ENCODE data around the gene ZNF526. TPM values are rescaled to one million over a fixed set of nuclear protein-coding genes. Genes with fewer than 3 reads are reported as not detected.

The ZNF526 gene
- total and polyA plus RNA-seq, 9 donors, result 2.4 to 17.9 (median 12.9) TPM

GRCh38 chr19:42230571-42230970 lies 10.5 kb downstream of the ZNF526 start:
- no peaks in the 10 kb centered on the region for H3K36me3 ChIP-seq
- H3K9me3 ChIP-seq, result no peaks in the 10 kb centered on the region
- intact Hi-C loops (cut with DNase I), result no loop called here
- WGBS, 3 donors, result 75 to 79% (median 75%) methylated on average over 4 of the region's 4 CpGs
- no peak overlapping the region for H3K27ac ChIP-seq
- no peak for DNase-seq
- no peaks in the 10 kb centered on the region for H3K4me1 ChIP-seq (ENCODE audit: insufficient read depth)
- H3K4me3 ChIP-seq, result no peak overlapping the region
- no peaks in the 10 kb centered on the region for H3K27me3 ChIP-seq
- TF ChIP-seq CTCF (IDR thresholded peaks at IDR 0.05) (no peak), POLR2A (IDR thresholded peaks at IDR 0.05) (no peak), EP300 (IDR thresholded peaks at IDR 0.05) (no peak)

- Histone ChIP-seq H3K9me3 (no peaks in the 10 kb centered on the region), H3K4me1 (ENCODE audit: insufficient read depth) (no peaks in the 10 kb centered on the region), H3K27ac (no peak overlapping the region), H3K36me3 (no peaks in the 10 kb centered on the region), H3K27me3 (no peaks in the 10 kb centered on the region), H3K4me3 (no peak overlapping the region)
- WGBS, 3 donors, result 89 to 91% (median 89%) methylated on average over 10 of the region's 10 CpGs
- intact Hi-C loops (cut with DNase I), result no loop called here
- DNase-seq, result no peak
- TF ChIP-seq EP300 (IDR thresholded peaks at IDR 0.05) (no peak), POLR2A (IDR thresholded peaks at IDR 0.05) (no peak), CTCF (IDR thresholded peaks at IDR 0.05) (no peak)
Observed at GRCh38 chr19:42232435-42232834, 12.3 kb downstream of the ZNF526 start.

GRCh38 chr19:42233106-42233505 lies 13.0 kb downstream of the ZNF526 start:
- H3K36me3 ChIP-seq, result no peaks in the 10 kb centered on the region
- no peak overlapping the region for H3K27ac ChIP-seq
- no peaks in the 10 kb centered on the region for H3K27me3 ChIP-seq
- DNase-seq, result no peak
- intact Hi-C loops (cut with DNase I), result no loop called here
- 47 to 56% (median 51%) methylated on average over 7 of the region's 7 CpGs for WGBS, 3 donors
- TF ChIP-seq POLR2A (IDR thresholded peaks at IDR 0.05), result no peak
- no peak for TF ChIP-seq EP300 (IDR thresholded peaks at IDR 0.05)
- TF ChIP-seq CTCF (IDR thresholded peaks at IDR 0.05), result no peak
- no peaks in the 10 kb centered on the region for H3K4me1 ChIP-seq (ENCODE audit: insufficient read depth)
- H3K4me3 ChIP-seq, result no peak overlapping the region
- H3K9me3 ChIP-seq, result no peaks in the 10 kb centered on the region

- no peak overlapping the region for H3K27ac ChIP-seq
- no peak overlapping the region for H3K4me3 ChIP-seq
- no peaks in the 10 kb centered on the region for H3K9me3 ChIP-seq
- no peaks in the 10 kb centered on the region for H3K4me1 ChIP-seq (ENCODE audit: insufficient read depth)
- 71 to 86% (median 79%) methylated on average over 6 of the region's 6 CpGs for WGBS, 3 donors
- H3K36me3 ChIP-seq, result no peaks in the 10 kb centered on the region
- TF ChIP-seq CTCF (IDR thresholded peaks at IDR 0.05) (no peak), POLR2A (IDR thresholded peaks at IDR 0.05) (no peak), EP300 (IDR thresholded peaks at IDR 0.05) (no peak)
- H3K27me3 ChIP-seq, result no peaks in the 10 kb centered on the region
- no peak for DNase-seq
- intact Hi-C loops (cut with DNase I), result loop anchor here in 1 of 4 donors (2.0 kb wide), 1 partner anchor 25 kb away; no protein-coding TSS in a partner anchor
Observed at GRCh38 chr19:42233678-42234292, 13.7 kb downstream of the ZNF526 start.

All from ovary (tissue), 9 donors.